GM12892 (cell line): Measurements from ENCODE around the gene NWD2.

ENCODE experiments used
- POLR2A ChIP-seq: IDR thresholded peaks from 2 replicates; pipeline ENCODE4 v1.6.1; 2011; ENCODE audit warnings: low read depth, low read length, control low read depth
- POLR2AphosphoS5 ChIP-seq: IDR thresholded peaks from 2 replicates; pipeline ENCODE4 v1.6.1; 2011; ENCODE audit warnings: low read depth, low read length, control low read depth
- TAF1 ChIP-seq: IDR thresholded peaks from 2 replicates; pipeline ENCODE4 v1.6.1; 2011; ENCODE audit warnings: low read depth, mild to moderate bottlenecking, control low read depth, low read length, borderline replicate concordance

DNA sequence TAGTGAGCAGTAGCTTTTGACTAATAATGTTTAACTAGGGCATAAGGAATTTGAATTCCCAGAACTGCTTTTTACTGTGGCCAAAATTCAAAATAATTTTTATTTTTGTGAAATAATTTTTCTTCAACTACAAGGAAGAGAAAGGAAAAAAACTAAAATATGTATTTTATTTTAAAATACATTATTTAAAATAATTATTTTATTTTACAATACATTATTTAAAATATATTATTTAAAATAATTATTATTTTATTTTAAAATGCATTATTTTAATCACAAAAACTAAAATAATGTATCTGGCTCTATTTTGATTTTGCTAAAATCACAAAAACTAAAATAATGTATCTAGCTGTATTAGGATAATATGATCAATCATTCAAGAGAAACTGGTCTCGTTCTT lies 231.2 kb downstream of the NWD2 start:
- TF ChIP-seq POLR2A (no peak), POLR2AphosphoS5 (no peak), TAF1 (no peak)
